ELR (cell line): ENCODE measurements around the gene BCL2L12.
"Not testable (repeated sequence)": the region's sequence is repeated elsewhere in the genome, so short reads cannot be mapped to it uniquely, and the experiment has no call there.

ENCODE experiments used
- DNase-seq: peaks from one replicate; pipeline ENCODE4 v3.0.0-alpha.2; 2015; ENCODE audit warnings: low read depth

BCL2L12 gene

GRCh38 chr19:49665351-49666119 lies at the start of gene BCL2L12, which contains the start of gene IRF3:
BCL2L12 (plus strand) TSS chr19:49665933; CDS start chr19:49666693, 760 bp downstream.
IRF3 (minus strand) TSS chr19:49665857; CDS start chr19:49664838, 1,019 bp downstream.
- DNase-seq, result peak; percentile 96

GRCh38 chr19:49616532-49616931 lies 49.2 kb upstream of the BCL2L12 start:
- DNase-seq, result no peak

DNA sequence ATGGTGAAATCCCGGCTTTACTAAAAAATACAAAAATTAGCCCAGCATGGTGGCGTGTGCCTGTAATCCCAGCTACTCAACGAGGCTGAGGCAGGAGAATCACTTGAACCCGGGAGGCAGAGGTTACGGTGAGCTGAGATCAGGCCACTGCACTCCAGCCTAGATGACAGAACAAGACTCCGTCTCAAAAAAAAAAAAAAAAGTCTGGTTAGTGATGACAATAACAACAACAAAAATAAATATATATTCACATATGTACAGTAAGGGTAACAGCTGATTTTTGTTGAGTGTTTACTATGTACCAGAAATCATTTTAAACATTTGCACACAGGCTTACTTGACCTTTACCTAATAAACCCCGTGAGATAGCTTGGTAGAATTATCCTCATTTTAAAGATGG lies 48.8 kb upstream of the BCL2L12 start:
- DNase-seq, result no peak

DNA sequence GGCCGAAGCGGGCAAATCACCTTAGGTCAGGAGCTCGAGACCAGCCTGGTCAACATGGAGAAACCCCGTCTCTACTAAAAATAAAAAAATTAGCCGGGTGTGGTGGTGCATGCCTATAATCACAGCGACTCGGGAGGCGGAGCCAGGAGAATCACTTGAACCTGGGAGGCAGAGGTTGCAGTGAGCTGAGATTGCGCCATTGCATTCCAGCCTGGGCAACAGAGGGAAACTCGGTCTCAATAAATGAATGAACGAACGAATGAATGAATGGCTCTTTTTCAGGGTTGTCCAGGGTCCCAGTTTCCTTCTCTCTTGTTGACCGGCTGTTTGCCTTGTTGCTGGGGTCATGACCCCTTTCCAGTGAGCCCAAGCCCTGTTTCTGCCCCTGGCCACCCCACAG lies 47.9 kb upstream of the BCL2L12 start:
- not testable (repeated sequence) for DNase-seq

- no peak for DNase-seq
These were observed 40.5 kb upstream of the BCL2L12 start for GRCh38 chr19:49624967-49625910.

GRCh38 chr19:49626226-49626625 lies 39.5 kb upstream of the BCL2L12 start:
- DNase-seq, result no peak

GRCh38 chr19:49629659-49630058 lies 36.1 kb upstream of the BCL2L12 start:
- no peak for DNase-seq

DNA sequence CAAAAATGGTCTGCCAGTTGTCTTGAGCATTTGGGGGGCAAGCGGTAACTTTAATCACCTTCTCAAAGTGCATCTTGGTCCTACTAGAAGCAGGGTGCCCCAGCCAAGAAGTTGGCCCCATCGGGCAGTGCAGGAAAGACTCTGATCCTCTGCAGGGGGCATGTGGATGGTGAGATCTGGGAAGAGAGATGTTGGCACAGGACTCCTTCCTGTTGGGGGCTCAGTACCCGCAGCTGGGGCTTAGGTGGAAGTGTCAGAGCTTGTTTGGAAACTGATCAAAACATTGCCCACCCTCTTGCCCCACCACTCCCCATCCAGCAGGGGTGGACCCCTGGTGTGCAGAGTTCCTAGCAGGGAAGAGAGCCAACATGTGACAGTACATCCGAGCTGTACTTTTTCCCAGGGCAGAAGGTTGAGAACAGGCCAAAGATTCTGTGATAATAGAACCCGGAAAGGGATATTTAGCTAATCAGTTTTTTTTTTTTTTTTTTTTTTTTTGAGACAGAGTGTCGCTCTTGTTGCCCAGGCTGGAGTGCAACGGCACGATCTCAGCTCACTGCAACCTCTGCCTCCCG lies 34.6 kb upstream of the BCL2L12 start:
- no peak for DNase-seq

DNA sequence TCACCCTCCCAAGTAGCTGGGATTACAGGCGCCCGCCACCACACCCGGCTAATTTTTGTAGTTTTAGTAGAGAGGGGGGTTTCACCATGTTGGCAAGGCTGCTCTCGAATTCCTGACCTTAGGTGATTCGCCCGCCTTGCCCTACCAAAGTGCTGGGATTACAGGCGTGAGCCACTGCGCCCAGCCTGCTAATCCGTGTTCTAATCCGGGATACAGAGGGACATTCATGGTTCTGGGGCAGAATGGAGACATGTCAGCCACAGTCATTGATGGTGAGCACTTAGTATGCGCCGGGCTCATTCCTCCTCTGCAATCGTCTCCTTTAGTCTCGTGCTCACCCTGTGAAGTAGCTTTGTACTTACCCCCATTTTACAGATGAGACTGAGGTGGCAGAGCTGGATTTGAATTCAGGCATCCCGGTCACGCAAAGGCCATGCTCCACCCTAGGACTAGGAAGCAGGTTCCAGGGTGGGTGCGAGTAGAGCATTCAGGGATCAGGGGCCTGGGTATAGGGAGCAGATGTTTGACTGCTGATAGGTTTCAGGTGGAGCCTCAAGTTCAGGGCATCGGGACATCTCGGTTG lies 34.0 kb upstream of the BCL2L12 start:
- DNase-seq, result no peak

GRCh38 chr19:49632576-49632975 lies 33.2 kb upstream of the BCL2L12 start:
- DNase-seq, result no peak

DNA sequence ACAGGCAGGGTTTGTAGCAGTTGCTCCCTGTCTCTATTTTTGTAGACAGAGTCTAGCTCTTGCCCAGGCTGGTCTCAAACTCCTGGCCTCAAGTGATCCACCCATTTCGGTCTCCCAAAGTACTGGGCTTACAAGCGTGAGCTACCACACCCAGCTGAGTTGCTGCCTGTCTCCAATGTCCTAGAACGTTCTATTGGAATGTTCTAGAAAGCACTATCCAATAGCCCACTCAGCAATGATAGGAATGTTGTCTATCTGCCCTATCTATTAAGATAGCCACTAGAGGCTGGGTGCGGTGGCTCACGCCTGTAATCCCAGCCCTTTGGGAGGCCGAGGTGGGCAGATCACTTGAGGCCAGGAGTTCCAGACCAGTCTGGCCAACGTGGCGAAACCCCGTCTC lies 32.5 kb upstream of the BCL2L12 start:
- not testable (repeated sequence) for DNase-seq

DNA sequence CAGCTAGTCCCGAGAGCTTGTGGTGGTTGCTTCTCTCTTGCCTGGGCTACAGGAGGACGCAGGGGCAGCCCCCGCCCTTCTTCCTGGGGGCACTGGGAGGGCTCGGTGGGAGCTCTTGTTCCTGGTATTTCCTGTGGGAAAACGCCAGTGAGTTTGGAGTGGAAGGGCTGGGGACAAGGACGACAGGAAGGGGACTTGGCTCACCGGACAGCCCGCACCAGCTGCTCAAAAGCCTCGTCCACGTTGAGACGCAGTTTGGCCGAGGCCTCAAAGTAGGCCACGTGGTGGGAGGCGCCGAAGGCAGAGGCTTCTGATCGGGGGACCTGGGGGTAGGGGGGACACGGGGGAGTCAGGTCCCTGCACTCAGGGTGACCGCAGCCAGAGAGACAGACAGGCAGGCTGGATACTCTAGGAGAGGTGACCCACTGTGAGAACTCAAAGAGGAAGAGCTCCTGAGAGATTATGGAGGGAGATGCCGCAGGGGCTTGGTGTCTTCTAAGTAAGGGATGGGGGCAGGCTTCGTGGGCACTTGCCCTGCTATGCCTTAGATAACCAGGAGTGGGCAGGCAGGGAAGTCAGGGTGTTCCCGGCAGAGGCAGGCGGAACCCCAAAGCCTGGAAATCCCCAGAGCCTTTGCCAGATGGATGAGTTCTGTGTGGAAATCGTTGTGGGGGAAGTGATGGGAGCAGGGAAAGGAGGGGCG lies 30.1 kb upstream of the BCL2L12 start:
- peak; percentile 27 for DNase-seq

GRCh38 chr19:49636233-49636932 lies 29.4 kb upstream of the BCL2L12 start:
- DNase-seq, result no peak

- peak; percentile 84 for DNase-seq
These were observed 27.7 kb upstream of the BCL2L12 start for GRCh38 chr19:49637821-49638738.

- no peak for DNase-seq
These were observed 26.2 kb upstream of the BCL2L12 start for GRCh38 chr19:49639401-49640112.

DNA sequence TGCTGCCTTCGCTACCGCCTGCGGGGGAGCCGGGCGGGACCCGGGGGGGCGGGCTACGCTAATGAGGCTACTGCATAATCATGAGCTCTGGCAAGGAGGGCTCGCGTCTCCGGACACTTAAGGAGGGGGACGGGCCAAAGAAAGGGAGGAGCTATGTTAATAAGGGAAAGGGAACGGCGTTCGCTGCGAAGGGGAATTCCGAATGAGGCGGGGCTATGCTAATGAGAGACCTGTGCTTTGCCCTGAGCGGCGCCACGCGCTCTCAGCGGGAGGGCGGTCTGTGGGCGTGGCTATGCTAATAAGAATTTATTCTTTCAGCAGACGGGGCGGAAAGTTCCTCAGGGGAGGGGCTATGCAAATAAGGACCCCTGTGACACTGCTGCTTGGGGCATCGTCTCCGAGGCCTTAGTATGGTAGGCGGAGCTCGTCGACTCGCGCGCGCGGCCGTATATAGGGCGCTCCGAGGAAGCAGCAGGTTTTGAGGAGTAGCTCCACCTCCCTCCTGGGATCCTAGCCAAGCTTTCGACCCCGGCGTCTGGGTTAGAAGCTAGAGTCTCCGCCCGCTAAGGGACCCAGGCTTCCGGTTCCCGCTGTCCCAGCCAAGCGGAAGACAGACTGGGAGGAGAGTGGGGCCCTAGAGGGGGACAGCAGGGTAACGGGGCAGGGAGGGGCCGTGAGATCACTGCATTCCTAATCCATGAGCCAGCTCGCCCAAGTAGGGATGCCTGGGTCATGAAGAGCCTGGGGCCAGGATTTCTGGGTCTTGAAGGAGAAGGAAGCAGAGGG lies 25.4 kb upstream of the BCL2L12 start, which contains the start of gene RRAS:
TSS of gene RRAS (minus strand) at position 31 of the 786 bp plus-strand sequence. CDS start 45 bp downstream, outside the sequence.
- peak; percentile 100 for DNase-seq

- DNase-seq, result peak; percentile 99
These were observed 23.8 kb upstream of the BCL2L12 start, which contains the start of gene SCAF1 for GRCh38 chr19:49641688-49642491. SCAF1 (plus strand) TSS chr19:49642209; CDS start chr19:49645027, 2,818 bp downstream.
